Measurements from ENCODE around the gene SLFNL1.

The SLFNL1 gene

GRCh38 chr1:41019353-41019745, 2.2 kb downstream of the SLFNL1 start:
- DNase-seq: no peak

GRCh38 chr1:41018018-41018410, 3.5 kb downstream of the SLFNL1 start:
- DNase-seq: no peak

- no peak for DNase-seq
These were observed 4.1 kb downstream of the SLFNL1 start for GRCh38 chr1:41017141-41018017.

- DNase-seq: no peak
These were observed 5.5 kb downstream of the SLFNL1 start for GRCh38 chr1:41015897-41016470.

- DNase-seq: no peak
These were observed 6.1 kb downstream of the SLFNL1 start for GRCh38 chr1:41015281-41015896.

GRCh38 chr1:41014871-41015270, 6.7 kb downstream of the SLFNL1 start:
- DNase-seq: no peak

DNA sequence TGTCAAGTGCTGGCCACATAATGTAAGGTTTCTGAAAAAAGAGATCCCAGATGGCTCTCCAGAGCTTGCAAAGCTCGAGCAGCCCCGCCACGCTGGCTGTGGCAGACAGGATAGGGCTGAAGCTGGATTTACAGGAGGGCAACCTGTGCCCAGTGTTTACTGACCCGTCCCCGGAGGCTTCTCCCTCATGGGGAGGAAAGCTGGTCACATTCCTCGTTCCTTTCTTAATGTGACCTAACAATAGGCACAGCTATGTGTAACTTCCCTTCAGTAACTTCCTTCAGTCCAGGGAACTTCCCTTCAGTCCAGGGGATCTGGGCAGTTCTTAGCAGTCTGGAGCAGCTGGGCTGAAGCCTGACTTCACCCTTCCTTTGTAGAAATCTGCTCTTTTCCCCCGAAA, 7.7 kb downstream of the SLFNL1 start:
- DNase-seq: no peak

DNA sequence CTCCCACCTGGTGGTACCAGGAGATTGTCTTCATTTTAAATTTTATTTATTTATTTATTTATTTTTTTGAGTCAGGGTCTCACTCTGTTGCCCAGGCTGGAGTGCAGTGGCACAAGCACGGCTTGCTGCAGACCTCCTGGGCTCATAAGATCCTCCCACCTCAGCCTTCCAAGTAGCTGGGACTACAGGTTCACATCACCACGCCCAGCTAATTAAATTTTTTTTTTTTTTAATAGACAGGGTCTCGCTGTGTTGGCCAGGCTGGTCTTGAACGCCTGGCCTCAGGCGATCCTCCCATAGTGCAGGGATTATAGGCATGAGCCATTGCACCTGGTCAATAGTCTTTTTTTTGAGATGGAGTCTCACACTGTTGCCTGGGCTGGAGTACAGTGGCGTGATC, 8.5 kb downstream of the SLFNL1 start:
- DNase-seq: no peak

GRCh38 chr1:41010345-41010744, 11.2 kb downstream of the SLFNL1 start:
- DNase-seq: no peak

GRCh38 chr1:41009466-41009865, 12.1 kb downstream of the SLFNL1 start:
- no peak for DNase-seq

GRCh38 chr1:41006942-41007865, 14.3 kb downstream of the SLFNL1 start:
- no peak for DNase-seq

DNA sequence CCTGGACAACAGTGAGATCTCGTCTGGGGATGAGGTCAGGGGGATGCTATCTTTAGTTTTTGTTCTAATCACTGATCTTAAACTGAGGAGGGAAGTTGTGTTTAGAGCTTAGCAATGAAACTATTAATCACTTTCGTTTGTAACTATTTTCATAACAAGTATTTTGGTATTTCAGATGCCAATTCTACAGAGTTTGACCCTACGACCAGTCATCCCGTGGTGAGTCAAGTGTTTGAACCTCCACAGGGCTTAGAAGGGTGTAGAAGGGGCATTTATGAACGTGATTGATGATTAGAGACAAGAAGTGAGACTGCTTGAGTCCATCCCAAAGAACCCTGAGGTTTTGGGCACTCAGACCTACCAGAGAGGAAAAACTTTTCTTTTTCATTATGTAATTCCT, 15.6 kb downstream of the SLFNL1 start:
- DNase-seq: no peak

DNA sequence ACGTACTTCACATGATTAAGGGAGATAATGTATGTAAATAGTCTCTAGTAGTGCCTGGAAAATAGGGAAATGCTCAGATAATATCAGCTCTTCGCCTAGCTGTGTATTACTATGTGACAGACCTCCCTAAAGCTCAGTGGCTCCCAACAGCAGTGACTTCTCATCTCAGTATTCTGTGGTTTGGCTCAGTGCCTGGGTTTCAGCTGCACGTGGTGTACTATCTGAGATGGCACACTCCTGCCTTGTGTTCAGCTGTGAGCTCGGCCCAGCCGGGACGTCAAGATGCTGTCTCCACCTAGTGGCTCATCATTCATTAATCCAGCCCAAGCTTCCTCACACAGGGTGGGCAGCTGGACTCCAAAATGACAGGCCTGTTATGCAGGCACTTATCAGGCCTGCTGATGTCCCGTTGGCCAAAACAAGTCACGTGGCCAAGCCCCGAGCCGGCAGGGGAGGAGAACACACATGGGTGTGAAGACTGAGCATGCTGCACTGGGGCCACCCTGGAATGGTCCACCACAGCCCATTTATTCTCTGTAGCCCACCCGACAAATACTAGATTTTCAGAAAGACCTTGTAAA, 17.8 kb downstream of the SLFNL1 start:
- peak; percentile 78 for DNase-seq

DNA sequence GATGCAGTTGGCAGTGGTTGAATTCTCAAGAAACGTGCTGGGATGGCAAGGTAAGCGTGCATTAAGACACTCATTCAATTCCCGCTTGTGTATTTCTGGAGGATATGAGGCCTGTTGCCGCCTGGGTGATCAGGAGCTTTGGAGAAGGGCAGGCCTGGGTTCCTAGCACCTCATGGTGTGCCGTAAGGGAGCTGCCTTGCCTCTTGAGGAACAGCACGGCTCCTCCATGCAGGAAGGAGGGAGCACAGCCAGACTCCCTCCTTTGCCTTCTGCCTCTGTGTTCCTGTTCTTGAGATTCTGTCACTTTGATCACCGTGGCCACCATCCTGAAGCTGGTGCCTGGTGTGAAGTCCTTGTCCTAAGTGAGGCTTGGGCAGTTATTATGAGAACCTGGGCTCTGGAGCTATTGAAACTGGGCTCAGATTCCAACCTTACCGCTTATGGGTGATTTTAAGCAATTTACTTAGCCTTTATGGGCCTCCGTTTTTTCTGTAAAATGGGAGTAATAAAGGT, 18.3 kb downstream of the SLFNL1 start:
- no peak for DNase-seq

GRCh38 chr1:40998668-40999067, 22.9 kb downstream of the SLFNL1 start:
- no peak for DNase-seq

GRCh38 chr1:40997096-40997495, 24.4 kb downstream of the SLFNL1 start:
- DNase-seq: no peak

GRCh38 chr1:40989066-40989465, 32.5 kb downstream of the SLFNL1 start:
- no peak for DNase-seq

- DNase-seq: no peak
These were observed 33.2 kb downstream of the SLFNL1 start for GRCh38 chr1:40988280-40988679.

DNA sequence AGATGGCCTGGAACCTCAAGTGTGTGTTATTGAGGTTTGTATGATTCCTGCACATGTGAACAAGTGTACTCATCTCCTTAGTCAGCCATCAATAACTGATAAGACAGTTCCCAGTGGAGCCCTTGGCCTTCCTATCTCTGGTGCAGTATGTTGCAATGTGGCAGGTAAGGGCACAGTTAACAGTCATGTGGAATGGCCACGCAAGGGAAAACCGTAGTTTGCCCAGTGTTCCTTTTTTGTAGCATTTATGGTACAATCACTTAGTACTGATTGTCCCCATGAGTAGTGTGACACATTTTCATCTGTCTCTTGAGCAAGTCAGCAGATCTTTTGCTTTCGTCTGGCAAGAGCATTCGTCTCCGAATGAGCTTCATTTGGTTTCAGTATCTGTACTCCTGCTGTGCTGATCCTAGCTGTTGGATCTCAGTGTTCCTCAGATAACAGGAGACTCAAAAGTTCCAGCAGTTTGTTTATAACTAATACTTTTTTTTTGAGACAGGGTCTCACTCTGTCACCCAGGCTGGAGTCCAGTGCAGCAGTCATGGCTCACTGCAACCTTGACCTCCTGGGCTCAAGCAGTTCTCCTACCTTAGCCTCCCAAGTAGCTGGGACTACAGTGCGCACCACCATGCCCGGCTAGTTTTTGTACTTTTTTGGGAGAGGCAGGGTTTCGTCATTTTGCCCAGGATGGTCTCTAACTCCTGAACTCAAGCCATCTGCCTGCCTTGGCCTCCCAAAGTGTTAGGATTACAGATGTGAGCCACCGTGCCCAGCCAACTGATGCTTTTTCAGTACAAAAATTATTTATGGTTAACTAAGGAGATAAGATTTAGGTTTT, 33.9 kb downstream of the SLFNL1 start:
- no peak for DNase-seq

GRCh38 chr1:40986956-40987355, 34.6 kb downstream of the SLFNL1 start:
- no peak for DNase-seq

DNA sequence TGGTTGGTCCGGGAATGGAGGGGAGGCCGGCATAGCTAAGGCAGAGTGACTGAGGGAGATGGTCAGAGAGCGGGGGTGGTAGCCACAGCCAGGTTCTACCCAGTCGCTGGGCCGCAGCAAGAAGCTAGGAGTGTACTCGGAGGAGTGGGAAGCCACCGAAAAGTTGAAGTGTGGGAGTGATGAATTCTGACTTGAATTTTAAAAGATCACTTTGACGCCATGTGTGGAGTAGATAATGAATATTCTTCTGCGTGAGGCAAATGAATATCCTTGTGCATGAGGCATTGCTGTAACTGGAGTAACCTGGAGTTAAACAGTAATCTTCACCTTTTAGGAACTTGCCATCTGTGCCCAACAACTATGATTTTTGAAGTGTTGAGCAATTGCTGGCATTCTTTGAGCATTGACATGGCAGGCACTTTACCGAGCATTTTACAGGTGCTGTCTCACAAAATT, 35.2 kb downstream of the SLFNL1 start:
- DNase-seq: no peak
